GM23338 (cell line): ENCODE results near the gene RAPGEF5. TPM values are rescaled to one million over a fixed set of nuclear protein-coding genes. Genes with fewer than 3 reads are reported as not detected.

Source experiments
- ATAC-seq: fragments of 200-7000 bp; cut with Tn5 transposase; 3 replicates; pipeline ENCODE4 v1.9.1; 2020
- DNase-seq: peaks from one replicate; pipeline ENCODE4 v3.0.0-alpha.2; 2015; ENCODE audit warnings: low spot score
- H2AFZ ChIP-seq: fragments of 200-600 bp; sonication (generic); 2 replicates; pipeline ENCODE4 v1.8.0; 2016; ENCODE audit warnings: antibody characterized with exemption, mild to moderate bottlenecking, moderate library complexity
- H3F3A ChIP-seq: fragments of 200-600 bp; sonication (generic); replicated peaks from 2 replicates; pipeline ENCODE4 v1.8.0; 2017; ENCODE audit warnings: antibody characterized with exemption, mixed run types, low read depth
- H3K27ac ChIP-seq: fragments of 200-600 bp; sonication (generic); 2 replicates; pipeline ENCODE4 v1.6.1; 2016; ENCODE audit warnings: low read depth
- H3K27me3 ChIP-seq: fragments of 200-600 bp; sonication (generic); 2 replicates; pipeline ENCODE4 v1.8.0; 2016; ENCODE audit warnings: mild to moderate bottlenecking, mixed run types, moderate library complexity; ENCODE audit not compliant: insufficient read depth
- H3K36me3 ChIP-seq: fragments of 200-600 bp; sonication (generic); 2 replicates; pipeline ENCODE4 v1.8.0; 2016; ENCODE audit warnings: mild to moderate bottlenecking; ENCODE audit not compliant: insufficient read depth
- H3K4me1 ChIP-seq: fragments of 200-600 bp; sonication (generic); 2 replicates; pipeline ENCODE4 v1.8.0; 2016; ENCODE audit warnings: mild to moderate bottlenecking, moderate library complexity; ENCODE audit not compliant: insufficient read depth
- H3K4me2 ChIP-seq: fragments of 200-600 bp; sonication (generic); 2 replicates; pipeline ENCODE4 v1.7.1; 2017; ENCODE audit warnings: mixed run types
- H3K4me3 ChIP-seq: fragments of 200-600 bp; sonication (generic); 2 replicates; pipeline ENCODE4 v1.6.1; 2016; ENCODE audit warnings: mixed run types
- H3K79me2 ChIP-seq: fragments of 200-600 bp; sonication (generic); replicated peaks from 2 replicates; pipeline ENCODE4 v1.8.0; 2017; ENCODE audit warnings: mild to moderate bottlenecking; ENCODE audit not compliant: insufficient read depth
- H3K9me2 ChIP-seq: fragments of 200-600 bp; sonication (generic); 2 replicates; pipeline ENCODE4 v1.8.0; 2017; ENCODE audit not compliant: insufficient read depth
- H4K20me1 ChIP-seq: fragments of 200-600 bp; sonication (generic); replicated peaks from 2 replicates; pipeline ENCODE4 v1.8.0; 2017; ENCODE audit warnings: mild to moderate bottlenecking; ENCODE audit not compliant: insufficient read depth
- H3K27ac Mint-ChIP-seq: 2 replicates; pipeline ENCODE4 v1.8.0; 2020; ENCODE audit warnings: inconsistent platforms, mild to moderate bottlenecking, moderate library complexity, mixed read lengths
- H3K27me3 Mint-ChIP-seq: 3 replicates; pipeline ENCODE4 v1.8.0; 2022; ENCODE audit warnings: low read depth, mild to moderate bottlenecking, moderate library complexity, mixed read lengths, inconsistent platforms; ENCODE audit not compliant: insufficient read depth, poor library complexity
- H3K36me3 Mint-ChIP-seq: 3 replicates; pipeline ENCODE4 v1.8.0; 2021; ENCODE audit warnings: low read depth, mild to moderate bottlenecking, inconsistent platforms, moderate library complexity, mixed read lengths
- H3K4me1 Mint-ChIP-seq: 3 replicates; pipeline ENCODE4 v1.8.0; 2020; ENCODE audit warnings: mild to moderate bottlenecking, inconsistent platforms, mixed read lengths
- H3K4me3 Mint-ChIP-seq: 3 replicates; pipeline ENCODE4 v1.8.0; 2021; ENCODE audit warnings: moderate library complexity, mild to moderate bottlenecking, inconsistent platforms, mixed read lengths
- H3K9me3 Mint-ChIP-seq: 3 replicates; pipeline ENCODE4 v1.8.0; 2020; ENCODE audit warnings: moderate library complexity, mild to moderate bottlenecking, inconsistent platforms, mixed read lengths
- CREB1 ChIP-seq: fragments of 250-450 bp; sonication (Bioruptor Pico); IDR thresholded peaks from 2 replicates; pipeline ENCODE4 v1.5.0; 2020; ENCODE audit warnings: low read depth, mild to moderate bottlenecking, moderate library complexity
- EZH2 ChIP-seq: fragments of 200-600 bp; sonication (generic); IDR thresholded peaks from one replicate; pipeline ENCODE4 v1.8.0; 2017; ENCODE audit warnings: antibody characterized with exemption, mild to moderate bottlenecking, low read depth; ENCODE audit not compliant: unreplicated experiment
- EZH2phosphoT487 ChIP-seq: fragments of 200-600 bp; sonication (generic); IDR thresholded peaks from one replicate; pipeline ENCODE4 v1.8.1; 2018; ENCODE audit warnings: antibody characterized with exemption; ENCODE audit not compliant: unreplicated experiment
- NANOG ChIP-seq: IDR thresholded peaks from 2 replicates; pipeline ENCODE4 v1.6.1; 2016; ENCODE audit warnings: antibody characterized with exemption, borderline replicate concordance
- POLR2AphosphoS5 ChIP-seq: IDR thresholded peaks from 2 replicates; pipeline ENCODE4 v1.6.1; 2016; ENCODE audit warnings: antibody characterized with exemption, low read depth
- STAT1 ChIP-seq: IDR thresholded peaks from one replicate; pipeline ENCODE4 v1.6.1; 2016; ENCODE audit warnings: antibody characterized with exemption; ENCODE audit not compliant: unreplicated experiment
- ZNF114 ChIP-seq: fragments of 250-450 bp; sonication (Bioruptor Pico); IDR thresholded peaks from 2 replicates; pipeline ENCODE4 v1.5.0; 2020; ENCODE audit warnings: mild to moderate bottlenecking, moderate library complexity
- ZNF331 ChIP-seq: fragments of 250-450 bp; sonication (Bioruptor Pico); IDR thresholded peaks from 2 replicates; pipeline ENCODE4 v1.5.0; 2020; ENCODE audit warnings: low read depth, mild to moderate bottlenecking, moderate library complexity
- polyA plus RNA-seq: library from polyadenylated mRNA; unstranded; fragments of >200 nt; fragmentation: Nextera tagmentation; extraction: Ambion mirVana; gene quantifications from 2 replicates; pipeline ENCODE4 v1.2.1, GENCODE V29; 2016
- total RNA-seq: library from RNA; depleted of rRNA; stranded (reverse); fragments of >200 nt; shearing (Covaris generic); gene quantifications from 2 replicates; pipeline ENCODE4 v1.2.3, GENCODE V29; 2014
- TF ChIP-seq, protein P1 (sequence below): IDR thresholded peaks from one replicate; pipeline ENCODE4 v1.6.1; 2018; ENCODE audit warnings: antibody characterized with exemption; ENCODE audit not compliant: unreplicated experiment
- TF ChIP-seq, protein P2 (sequence below), 2 experiments: fragments of 200-600 bp in 1 of 2; sonication (generic) in 1 of 2; conservative IDR thresholded peaks; 2 replicates each; pipeline versions ENCODE4 v1.5.1 to v1.6.1; 2016 to 2017; ENCODE audit warnings: antibody characterized with exemption in 2 of 2, low read depth in 2 of 2, mild to moderate bottlenecking in 2 of 2, moderate library complexity in 1 of 2
- TF ChIP-seq, protein P3 (sequence below): fragments of 250-450 bp; sonication (Bioruptor Pico); IDR thresholded peaks from 2 replicates; pipeline ENCODE4 v1.5.0; 2020; ENCODE audit warnings: mild to moderate bottlenecking, moderate library complexity
- TF ChIP-seq, protein P4 (sequence below): IDR thresholded peaks from 2 replicates; pipeline ENCODE4 v1.6.1; 2016; ENCODE audit warnings: antibody characterized with exemption

The RAPGEF5 gene
- total and polyA plus RNA-seq, 2 experiments from 2014 or later: 6.3 to 13.1 TPM

DNA sequence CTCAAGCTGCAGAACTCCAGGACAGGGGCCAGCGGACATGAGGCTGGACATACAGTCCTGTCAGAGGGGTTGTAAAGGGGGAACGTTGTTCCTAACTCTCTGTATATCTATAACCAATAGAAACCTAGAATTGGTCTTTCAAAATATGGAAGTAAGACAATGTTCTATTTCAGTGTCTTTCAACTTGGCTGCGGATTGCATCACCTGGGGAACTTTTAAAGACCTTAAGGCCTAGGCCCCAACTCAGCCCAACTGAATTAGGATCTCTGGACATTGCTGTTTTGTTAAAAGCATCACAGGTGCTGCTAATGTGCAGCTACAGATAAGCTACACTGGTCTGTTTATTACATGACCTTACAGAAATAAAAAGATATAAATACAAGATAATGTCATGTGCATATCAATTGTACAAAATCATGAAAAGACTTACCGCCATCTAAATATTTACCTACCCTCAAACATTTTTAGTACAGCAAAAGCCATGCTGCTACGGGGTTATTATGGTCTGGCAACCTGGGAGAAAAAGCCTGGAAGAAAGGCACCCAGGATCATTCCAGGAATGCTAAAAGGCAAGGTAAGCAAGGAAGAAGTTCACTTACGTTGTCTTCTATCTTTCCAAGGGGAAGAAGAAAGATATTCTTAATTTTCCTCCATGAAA is 169.1 kb downstream of the RAPGEF5 start:
- Mint-ChIP-seq H3K9me3 (no peaks in the 10 kb centered on the region), H3K4me3 (no peak overlapping the region), H3K36me3 (0 out of 3 replicates have a peak, but pooled peaks cover 4% of the 10 kb centered on the region), H3K27me3 (no peaks in the 10 kb centered on the region), H3K4me1 (peaks cover 60% of the 10 kb centered on the region), H3K27ac (no peak overlapping the region)
- Histone ChIP-seq H3K27me3 (0 out of 2 replicates have a peak, but pooled peaks cover 5% of the 10 kb centered on the region), H3K36me3 (no peaks in the 10 kb centered on the region), H3K27ac (no peak overlapping the region), H3K4me2 (no peak overlapping the region), H3K4me1 (peaks cover 52% of the 10 kb centered on the region), H2AFZ (no peak overlapping the region), H3K79me2 (no peaks in the 10 kb centered on the region), H3K4me3 (no peak overlapping the region), H3F3A (no peaks in the 10 kb centered on the region), H4K20me1 (no peaks in the 10 kb centered on the region), H3K9me2 (no peaks in the 10 kb centered on the region)
- TF ChIP-seq NANOG: no peak
- TF ChIP-seq, protein P1, sequence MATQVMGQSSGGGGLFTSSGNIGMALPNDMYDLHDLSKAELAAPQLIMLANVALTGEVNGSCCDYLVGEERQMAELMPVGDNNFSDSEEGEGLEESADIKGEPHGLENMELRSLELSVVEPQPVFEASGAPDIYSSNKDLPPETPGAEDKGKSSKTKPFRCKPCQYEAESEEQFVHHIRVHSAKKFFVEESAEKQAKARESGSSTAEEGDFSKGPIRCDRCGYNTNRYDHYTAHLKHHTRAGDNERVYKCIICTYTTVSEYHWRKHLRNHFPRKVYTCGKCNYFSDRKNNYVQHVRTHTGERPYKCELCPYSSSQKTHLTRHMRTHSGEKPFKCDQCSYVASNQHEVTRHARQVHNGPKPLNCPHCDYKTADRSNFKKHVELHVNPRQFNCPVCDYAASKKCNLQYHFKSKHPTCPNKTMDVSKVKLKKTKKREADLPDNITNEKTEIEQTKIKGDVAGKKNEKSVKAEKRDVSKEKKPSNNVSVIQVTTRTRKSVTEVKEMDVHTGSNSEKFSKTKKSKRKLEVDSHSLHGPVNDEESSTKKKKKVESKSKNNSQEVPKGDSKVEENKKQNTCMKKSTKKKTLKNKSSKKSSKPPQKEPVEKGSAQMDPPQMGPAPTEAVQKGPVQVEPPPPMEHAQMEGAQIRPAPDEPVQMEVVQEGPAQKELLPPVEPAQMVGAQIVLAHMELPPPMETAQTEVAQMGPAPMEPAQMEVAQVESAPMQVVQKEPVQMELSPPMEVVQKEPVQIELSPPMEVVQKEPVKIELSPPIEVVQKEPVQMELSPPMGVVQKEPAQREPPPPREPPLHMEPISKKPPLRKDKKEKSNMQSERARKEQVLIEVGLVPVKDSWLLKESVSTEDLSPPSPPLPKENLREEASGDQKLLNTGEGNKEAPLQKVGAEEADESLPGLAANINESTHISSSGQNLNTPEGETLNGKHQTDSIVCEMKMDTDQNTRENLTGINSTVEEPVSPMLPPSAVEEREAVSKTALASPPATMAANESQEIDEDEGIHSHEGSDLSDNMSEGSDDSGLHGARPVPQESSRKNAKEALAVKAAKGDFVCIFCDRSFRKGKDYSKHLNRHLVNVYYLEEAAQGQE: no peak
- TF ChIP-seq, protein P2, sequence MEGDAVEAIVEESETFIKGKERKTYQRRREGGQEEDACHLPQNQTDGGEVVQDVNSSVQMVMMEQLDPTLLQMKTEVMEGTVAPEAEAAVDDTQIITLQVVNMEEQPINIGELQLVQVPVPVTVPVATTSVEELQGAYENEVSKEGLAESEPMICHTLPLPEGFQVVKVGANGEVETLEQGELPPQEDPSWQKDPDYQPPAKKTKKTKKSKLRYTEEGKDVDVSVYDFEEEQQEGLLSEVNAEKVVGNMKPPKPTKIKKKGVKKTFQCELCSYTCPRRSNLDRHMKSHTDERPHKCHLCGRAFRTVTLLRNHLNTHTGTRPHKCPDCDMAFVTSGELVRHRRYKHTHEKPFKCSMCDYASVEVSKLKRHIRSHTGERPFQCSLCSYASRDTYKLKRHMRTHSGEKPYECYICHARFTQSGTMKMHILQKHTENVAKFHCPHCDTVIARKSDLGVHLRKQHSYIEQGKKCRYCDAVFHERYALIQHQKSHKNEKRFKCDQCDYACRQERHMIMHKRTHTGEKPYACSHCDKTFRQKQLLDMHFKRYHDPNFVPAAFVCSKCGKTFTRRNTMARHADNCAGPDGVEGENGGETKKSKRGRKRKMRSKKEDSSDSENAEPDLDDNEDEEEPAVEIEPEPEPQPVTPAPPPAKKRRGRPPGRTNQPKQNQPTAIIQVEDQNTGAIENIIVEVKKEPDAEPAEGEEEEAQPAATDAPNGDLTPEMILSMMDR (conservative IDR thresholded peaks at IDR 0.05; ENCODE audit: low read depth in 2 of 2): no peak
- no peak for TF ChIP-seq ZNF331 (CRISPR knock-in tag)
- TF ChIP-seq STAT1: no peak
- TF ChIP-seq, protein P3, sequence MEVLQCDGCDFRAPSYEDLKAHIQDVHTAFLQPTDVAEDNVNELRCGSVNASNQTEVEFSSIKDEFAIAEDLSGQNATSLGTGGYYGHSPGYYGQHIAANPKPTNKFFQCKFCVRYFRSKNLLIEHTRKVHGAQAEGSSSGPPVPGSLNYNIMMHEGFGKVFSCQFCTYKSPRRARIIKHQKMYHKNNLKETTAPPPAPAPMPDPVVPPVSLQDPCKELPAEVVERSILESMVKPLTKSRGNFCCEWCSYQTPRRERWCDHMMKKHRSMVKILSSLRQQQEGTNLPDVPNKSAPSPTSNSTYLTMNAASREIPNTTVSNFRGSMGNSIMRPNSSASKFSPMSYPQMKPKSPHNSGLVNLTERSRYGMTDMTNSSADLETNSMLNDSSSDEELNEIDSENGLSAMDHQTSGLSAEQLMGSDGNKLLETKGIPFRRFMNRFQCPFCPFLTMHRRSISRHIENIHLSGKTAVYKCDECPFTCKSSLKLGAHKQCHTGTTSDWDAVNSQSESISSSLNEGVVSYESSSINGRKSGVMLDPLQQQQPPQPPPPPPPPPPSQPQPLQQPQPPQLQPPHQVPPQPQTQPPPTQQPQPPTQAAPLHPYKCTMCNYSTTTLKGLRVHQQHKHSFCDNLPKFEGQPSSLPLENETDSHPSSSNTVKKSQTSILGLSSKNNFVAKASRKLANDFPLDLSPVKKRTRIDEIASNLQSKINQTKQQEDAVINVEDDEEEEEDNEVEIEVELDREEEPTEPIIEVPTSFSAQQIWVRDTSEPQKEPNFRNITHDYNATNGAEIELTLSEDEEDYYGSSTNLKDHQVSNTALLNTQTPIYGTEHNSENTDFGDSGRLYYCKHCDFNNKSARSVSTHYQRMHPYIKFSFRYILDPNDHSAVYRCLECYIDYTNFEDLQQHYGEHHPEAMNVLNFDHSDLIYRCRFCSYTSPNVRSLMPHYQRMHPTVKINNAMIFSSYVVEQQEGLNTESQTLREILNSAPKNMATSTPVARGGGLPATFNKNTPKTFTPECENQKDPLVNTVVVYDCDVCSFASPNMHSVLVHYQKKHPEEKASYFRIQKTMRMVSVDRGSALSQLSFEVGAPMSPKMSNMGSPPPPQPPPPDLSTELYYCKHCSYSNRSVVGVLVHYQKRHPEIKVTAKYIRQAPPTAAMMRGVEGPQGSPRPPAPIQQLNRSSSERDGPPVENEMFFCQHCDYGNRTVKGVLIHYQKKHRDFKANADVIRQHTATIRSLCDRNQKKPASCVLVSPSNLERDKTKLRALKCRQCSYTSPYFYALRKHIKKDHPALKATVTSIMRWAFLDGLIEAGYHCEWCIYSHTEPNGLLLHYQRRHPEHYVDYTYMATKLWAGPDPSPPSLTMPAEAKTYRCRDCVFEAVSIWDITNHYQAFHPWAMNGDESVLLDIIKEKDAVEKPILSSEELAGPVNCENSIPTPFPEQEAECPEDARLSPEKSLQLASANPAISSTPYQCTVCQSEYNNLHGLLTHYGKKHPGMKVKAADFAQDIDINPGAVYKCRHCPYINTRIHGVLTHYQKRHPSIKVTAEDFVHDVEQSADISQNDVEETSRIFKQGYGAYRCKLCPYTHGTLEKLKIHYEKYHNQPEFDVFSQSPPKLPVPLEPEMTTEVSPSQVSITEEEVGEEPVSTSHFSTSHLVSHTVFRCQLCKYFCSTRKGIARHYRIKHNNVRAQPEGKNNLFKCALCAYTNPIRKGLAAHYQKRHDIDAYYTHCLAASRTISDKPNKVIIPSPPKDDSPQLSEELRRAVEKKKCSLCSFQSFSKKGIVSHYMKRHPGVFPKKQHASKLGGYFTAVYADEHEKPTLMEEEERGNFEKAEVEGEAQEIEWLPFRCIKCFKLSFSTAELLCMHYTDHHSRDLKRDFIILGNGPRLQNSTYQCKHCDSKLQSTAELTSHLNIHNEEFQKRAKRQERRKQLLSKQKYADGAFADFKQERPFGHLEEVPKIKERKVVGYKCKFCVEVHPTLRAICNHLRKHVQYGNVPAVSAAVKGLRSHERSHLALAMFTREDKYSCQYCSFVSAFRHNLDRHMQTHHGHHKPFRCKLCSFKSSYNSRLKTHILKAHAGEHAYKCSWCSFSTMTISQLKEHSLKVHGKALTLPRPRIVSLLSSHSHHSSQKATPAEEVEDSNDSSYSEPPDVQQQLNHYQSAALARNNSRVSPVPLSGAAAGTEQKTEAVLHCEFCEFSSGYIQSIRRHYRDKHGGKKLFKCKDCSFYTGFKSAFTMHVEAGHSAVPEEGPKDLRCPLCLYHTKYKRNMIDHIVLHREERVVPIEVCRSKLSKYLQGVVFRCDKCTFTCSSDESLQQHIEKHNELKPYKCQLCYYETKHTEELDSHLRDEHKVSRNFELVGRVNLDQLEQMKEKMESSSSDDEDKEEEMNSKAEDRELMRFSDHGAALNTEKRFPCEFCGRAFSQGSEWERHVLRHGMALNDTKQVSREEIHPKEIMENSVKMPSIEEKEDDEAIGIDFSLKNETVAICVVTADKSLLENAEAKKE (CRISPR knock-in tag): no peak
- no peak for TF ChIP-seq POLR2AphosphoS5
- TF ChIP-seq CREB1 (CRISPR knock-in tag): no peak
- TF ChIP-seq ZNF114: no peak
- TF ChIP-seq, protein P4, sequence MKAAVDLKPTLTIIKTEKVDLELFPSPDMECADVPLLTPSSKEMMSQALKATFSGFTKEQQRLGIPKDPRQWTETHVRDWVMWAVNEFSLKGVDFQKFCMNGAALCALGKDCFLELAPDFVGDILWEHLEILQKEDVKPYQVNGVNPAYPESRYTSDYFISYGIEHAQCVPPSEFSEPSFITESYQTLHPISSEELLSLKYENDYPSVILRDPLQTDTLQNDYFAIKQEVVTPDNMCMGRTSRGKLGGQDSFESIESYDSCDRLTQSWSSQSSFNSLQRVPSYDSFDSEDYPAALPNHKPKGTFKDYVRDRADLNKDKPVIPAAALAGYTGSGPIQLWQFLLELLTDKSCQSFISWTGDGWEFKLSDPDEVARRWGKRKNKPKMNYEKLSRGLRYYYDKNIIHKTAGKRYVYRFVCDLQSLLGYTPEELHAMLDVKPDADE: no peak
- TF ChIP-seq EZH2: no peak
- TF ChIP-seq EZH2phosphoT487: no peak
- ATAC-seq: no peak
- DNase-seq: no peak
